ENCODE measurements around the gene TRIM24.
"Not testable (repeated sequence)": the region's sequence is repeated elsewhere in the genome, so short reads cannot be mapped to it uniquely, and the experiment has no call there.

Gene TRIM24

DNA sequence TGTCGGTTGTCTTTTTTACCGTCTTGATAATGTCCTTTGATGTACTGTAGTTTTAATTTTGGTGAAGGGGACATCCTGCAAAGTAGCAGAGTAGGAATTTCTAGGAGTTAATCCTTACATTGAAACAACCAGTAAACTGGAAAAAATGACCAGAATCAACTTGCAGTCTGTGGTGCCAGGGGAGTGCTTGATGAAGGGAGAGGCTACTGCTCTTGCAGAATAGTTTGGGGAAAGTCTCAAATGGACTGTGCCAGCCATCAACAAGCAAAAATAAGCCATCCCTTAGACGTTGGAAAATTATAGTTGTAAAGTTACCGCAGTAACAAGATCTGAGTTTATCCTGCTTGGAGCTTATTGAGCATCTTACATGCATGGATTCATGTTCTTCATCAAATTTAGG lies 32.4 kb downstream of the TRIM24 start:
- no peak overlapping the region for H3K4me3 Mint-ChIP-seq
- peak overlapping the region in 1 of 2 donors; percentile 17 for H3K27ac Mint-ChIP-seq
- no peaks in the 10 kb centered on the region for H3K9me3 Mint-ChIP-seq
- H3K4me1 Mint-ChIP-seq (ENCODE audit: low read depth in 2 of 2), result peaks cover 37 to 81% of the 10 kb centered on the region in 2 donors
- H3K36me3 Mint-ChIP-seq (ENCODE audit: insufficient read depth), result no peaks in the 10 kb centered on the region
- H3K27me3 Mint-ChIP-seq, result no peaks in the 10 kb centered on the region
- DNase-seq (no peak), ATAC-seq (replicated peaks) (no peak)

DNA sequence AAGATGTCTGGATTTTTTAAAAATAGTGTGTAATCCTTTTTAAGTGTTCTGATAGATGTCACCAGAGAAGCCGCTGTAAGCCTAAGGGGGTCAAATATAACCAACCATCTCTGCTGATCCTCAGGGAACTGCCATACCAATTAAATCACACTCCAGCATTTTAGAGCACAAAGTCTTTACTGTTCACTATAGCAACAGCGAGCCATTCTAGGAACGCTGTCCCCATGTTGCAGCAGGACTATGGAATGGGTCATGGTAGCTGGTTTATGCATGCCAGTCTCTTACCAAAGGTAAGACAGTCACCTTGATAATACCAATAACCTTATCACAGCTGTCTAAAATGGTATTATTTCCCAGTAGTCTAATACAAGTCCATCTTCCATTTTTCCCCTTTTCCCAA lies 33.5 kb downstream of the TRIM24 start:
- H3K4me3 Mint-ChIP-seq, result no peak overlapping the region
- no peaks in the 10 kb centered on the region for H3K27me3 Mint-ChIP-seq
- DNase-seq, result no peak
- H3K9me3 Mint-ChIP-seq, result no peaks in the 10 kb centered on the region
- no peaks in the 10 kb centered on the region for H3K36me3 Mint-ChIP-seq (ENCODE audit: insufficient read depth)
- ATAC-seq (replicated peaks), result no peak
- no peak overlapping the region for H3K27ac Mint-ChIP-seq
- peaks cover 28 to 71% of the 10 kb centered on the region in 2 donors for H3K4me1 Mint-ChIP-seq (ENCODE audit: low read depth in 2 of 2)

DNA sequence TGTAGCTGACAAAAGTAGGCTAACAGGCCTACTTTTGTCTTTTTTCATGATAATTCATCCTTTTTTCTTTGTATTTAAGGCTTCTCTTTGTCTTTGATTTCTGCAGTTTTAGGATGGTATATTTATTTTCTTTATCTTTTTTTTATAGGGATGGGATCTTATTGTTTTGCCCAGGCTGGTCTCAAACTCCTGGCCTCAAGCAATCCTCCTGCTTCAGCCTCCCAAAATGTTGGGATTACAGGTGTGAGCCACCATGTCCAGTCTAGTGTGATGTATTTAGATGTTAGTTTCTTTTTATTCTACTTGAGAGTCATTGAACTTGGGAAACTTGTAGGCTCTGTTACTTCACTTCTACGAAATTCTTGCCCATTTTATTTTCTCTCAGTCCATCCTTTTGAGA lies 35.4 kb downstream of the TRIM24 start:
- no peaks in the 10 kb centered on the region for H3K27me3 Mint-ChIP-seq
- no peak overlapping the region for H3K4me3 Mint-ChIP-seq
- no peak for DNase-seq
- H3K9me3 Mint-ChIP-seq, result no peaks in the 10 kb centered on the region
- ATAC-seq (replicated peaks), result no peak
- peaks cover 27 to 71% of the 10 kb centered on the region in 2 donors for H3K4me1 Mint-ChIP-seq (ENCODE audit: low read depth in 2 of 2)
- no peaks in the 10 kb centered on the region for H3K36me3 Mint-ChIP-seq (ENCODE audit: insufficient read depth)
- H3K27ac Mint-ChIP-seq, result no peak overlapping the region

DNA sequence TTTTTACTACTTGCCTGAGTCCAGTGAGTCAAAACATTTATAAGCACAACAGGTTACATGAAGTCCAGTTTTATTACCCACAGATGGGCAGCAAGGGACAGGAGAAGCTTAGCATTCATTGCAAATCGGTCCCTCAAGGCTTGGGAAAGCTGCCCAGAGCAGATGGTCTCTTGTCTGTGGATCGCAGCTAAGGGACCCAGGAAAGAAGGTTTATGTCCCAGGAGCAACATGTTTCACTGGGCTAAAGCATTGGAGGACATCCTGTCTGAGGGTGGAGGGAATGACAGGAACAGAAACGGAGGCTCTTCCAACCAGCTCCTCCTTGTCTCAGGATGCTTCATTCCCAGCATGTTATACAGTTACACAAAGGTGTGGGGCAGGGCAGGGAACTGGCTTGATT lies 39.3 kb downstream of the TRIM24 start:
- Mint-ChIP-seq H3K4me1 (ENCODE audit: low read depth in 2 of 2) (peaks cover 14 to 59% of the 10 kb centered on the region in 2 donors), H3K9me3 (no peaks in the 10 kb centered on the region)

DNA sequence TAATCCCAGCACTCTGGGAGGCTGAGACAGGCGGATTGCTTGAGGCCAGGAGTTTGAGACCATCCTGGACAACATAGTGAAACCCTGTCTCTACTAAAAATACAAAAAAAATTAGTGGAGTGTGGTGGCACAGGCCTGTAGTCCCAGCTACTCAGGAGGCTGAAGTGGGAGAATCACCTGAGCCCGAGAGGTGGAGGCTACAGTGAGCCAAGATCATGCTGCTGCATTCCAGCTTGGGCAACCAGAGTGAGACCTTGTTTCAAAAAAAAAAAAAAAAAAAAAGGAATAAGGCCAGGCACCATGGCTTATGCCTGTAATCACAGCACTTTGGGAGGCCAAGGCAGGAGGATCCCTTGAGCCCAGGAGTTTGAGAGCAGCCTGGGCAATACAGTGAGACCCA lies 40.2 kb downstream of the TRIM24 start:
- not testable (repeated sequence) for H3K4me3 Mint-ChIP-seq; H3K27ac Mint-ChIP-seq; DNase-seq; H3K27me3 Mint-ChIP-seq; H3K36me3 Mint-ChIP-seq (ENCODE audit: insufficient read depth); ATAC-seq (replicated peaks); H3K9me3 Mint-ChIP-seq
- peaks cover 12 to 54% of the 10 kb centered on the region in 2 donors for H3K4me1 Mint-ChIP-seq (ENCODE audit: low read depth in 2 of 2)

More for the DNA sequence above, 39.3 kb downstream of the TRIM24 start:
- ATAC-seq (replicated peaks) (no peak), DNase-seq (no peak)
- Mint-ChIP-seq H3K27ac (no peak overlapping the region), H3K27me3 (no peaks in the 10 kb centered on the region), H3K4me3 (peak overlapping the region in 1 of 2 donors; percentile 11), H3K36me3 (ENCODE audit: insufficient read depth) (no peaks in the 10 kb centered on the region)

DNA sequence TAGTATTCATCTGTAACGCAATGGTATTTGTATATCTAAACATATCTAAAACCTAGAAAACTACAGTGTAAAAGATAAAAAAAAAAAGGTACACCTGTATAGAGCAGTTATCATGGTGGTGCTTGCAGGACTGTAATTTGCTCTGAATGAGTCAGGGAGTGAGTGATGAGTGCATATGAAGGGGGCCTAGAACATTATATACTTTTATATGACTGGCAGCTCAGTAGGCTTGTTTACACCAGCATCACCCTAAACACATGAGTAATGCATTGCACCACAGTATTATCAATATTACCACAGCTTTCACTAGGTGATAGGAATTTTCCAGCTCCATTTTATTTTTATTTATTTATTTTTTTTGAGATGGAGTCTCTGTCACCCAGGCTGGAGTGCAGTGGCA lies 40.8 kb downstream of the TRIM24 start:
- peaks cover 15 to 53% of the 10 kb centered on the region in 2 donors for H3K4me1 Mint-ChIP-seq (ENCODE audit: low read depth in 2 of 2)
- H3K4me3 Mint-ChIP-seq, result no peak overlapping the region
- ATAC-seq (replicated peaks), result no peak
- no peak overlapping the region for H3K27ac Mint-ChIP-seq
- H3K36me3 Mint-ChIP-seq (ENCODE audit: insufficient read depth), result peaks cover 6% of the 10 kb centered on the region
- H3K9me3 Mint-ChIP-seq, result no peaks in the 10 kb centered on the region
- H3K27me3 Mint-ChIP-seq, result no peaks in the 10 kb centered on the region
- no peak for DNase-seq

DNA sequence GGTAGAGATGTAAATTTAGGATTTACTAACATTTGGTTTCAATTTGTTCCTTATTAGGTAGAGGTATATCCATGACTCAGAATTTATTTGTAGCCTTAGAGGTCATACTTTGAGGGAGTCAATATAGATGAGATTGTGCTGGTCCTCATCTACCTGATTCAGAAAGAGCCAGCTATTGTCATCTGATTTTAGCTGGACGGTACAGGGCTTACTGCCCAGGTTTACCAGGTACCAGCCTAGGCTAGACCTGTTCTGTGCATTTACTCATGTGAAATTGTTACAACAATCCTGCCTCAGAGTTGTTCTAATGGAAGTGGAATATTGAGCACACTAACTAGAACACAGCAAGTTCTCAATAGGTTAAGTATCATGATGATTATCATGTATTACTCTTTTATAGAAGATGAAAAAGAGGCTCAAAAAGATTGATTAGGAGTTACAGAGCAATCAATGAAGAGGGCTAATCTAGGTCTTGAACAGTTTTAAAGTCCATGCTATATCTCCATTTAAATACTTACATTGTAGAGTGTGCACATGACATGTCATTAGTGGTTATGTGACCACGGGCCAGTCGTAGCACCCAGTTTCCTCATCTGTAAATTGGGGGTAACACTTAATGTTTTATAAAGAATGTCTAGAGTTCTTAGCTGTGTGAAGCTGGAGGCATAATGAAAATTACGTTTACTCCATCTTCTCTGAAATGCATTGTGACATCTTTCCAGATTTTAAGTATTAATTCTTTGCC lies 42.1 kb downstream of the TRIM24 start:
- Mint-ChIP-seq H3K27me3 (no peaks in the 10 kb centered on the region), H3K36me3 (ENCODE audit: insufficient read depth) (peaks cover 6% of the 10 kb centered on the region), H3K4me1 (ENCODE audit: low read depth in 2 of 2) (peaks cover 20 to 49% of the 10 kb centered on the region in 2 donors), H3K4me3 (no peak overlapping the region), H3K27ac (peak overlapping the region in 1 of 2 donors; percentile 52), H3K9me3 (no peaks in the 10 kb centered on the region)
- ATAC-seq (replicated peaks) (no peak), DNase-seq (no peak)

DNA sequence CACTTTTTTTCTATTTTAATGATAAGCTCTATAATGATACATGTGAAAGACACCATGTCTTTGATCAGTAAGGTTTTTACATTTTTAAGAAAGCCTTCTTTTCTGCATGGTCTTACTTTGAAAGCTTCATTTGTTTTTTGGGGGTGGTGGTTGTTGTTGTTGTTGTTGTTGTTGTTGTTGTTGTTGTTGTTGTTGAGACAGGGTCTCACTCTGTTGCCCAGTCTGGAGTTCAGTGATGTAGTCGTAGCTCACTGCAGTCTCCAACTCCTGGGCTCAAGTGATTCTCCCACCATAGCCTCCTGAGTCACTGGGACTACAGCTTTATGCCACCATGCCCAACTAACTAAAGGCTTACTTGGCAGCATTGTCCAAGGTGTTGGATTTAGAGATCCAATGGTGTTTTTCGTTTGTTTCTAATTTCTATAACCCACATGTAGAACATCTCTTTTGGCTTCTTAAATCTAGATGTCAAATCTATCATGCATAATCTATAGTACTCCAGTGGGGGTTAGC lies 45.4 kb downstream of the TRIM24 start:
- H3K4me1 Mint-ChIP-seq (ENCODE audit: low read depth in 2 of 2), result peaks cover 10 to 42% of the 10 kb centered on the region in 2 donors
- DNase-seq (no peak), ATAC-seq (replicated peaks) (no peak)
- peaks cover 9% of the 10 kb centered on the region for H3K36me3 Mint-ChIP-seq (ENCODE audit: insufficient read depth)
- H3K4me3 Mint-ChIP-seq, result no peak overlapping the region
- no peaks in the 10 kb centered on the region for H3K27me3 Mint-ChIP-seq
- peak overlapping the region in 1 of 2 donors; percentile 54 for H3K27ac Mint-ChIP-seq
- H3K9me3 Mint-ChIP-seq, result no peaks in the 10 kb centered on the region

DNA sequence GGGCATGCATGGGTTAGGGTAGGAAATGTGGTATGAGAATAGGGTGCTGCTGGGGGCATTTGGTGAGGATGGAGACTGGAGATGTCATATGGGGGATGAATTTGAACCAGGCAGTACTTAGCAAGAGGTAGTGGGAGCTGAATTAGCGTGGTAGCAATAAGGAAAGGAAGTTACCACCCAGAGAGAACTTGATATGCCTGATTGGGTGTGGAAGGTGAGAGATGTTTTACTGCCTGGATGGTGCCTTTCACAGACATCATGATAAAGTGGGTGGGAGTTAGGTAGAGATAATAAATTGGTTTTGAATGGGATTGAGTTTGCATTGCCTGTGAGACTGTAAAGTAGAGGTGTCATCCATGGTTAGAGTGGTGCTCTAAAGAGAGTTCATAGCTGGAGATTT lies 46.7 kb downstream of the TRIM24 start:
- Mint-ChIP-seq H3K9me3 (no peaks in the 10 kb centered on the region), H3K27ac (peak overlapping the region in 1 of 2 donors; percentile 1), H3K4me3 (no peak overlapping the region), H3K4me1 (ENCODE audit: low read depth in 2 of 2) (peaks cover 13 to 37% of the 10 kb centered on the region in 2 donors), H3K36me3 (ENCODE audit: insufficient read depth) (peaks cover 15% of the 10 kb centered on the region), H3K27me3 (no peaks in the 10 kb centered on the region)
- DNase-seq (no peak), ATAC-seq (replicated peaks) (no peak)

DNA sequence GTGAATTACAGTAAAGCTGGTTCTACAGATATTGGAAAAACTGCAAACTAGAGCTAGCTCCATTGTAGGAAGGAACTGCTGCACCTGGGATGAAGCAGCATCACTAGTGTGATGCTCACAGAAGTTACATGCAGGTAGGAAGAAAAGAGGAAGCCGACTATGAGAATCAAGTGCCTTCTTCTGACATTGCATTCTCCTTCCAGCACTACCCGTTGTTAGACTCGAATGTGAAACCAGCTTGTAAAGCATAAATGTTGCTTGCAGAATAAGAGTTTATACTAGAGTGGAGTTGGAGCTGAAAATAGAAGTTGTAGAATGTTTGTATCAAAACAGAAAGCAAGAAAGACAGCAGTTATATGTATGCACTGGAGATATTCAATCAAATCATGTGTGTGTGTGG lies 49.9 kb downstream of the TRIM24 start:
- H3K9me3 Mint-ChIP-seq, result no peaks in the 10 kb centered on the region
- DNase-seq, result no peak
- H3K4me3 Mint-ChIP-seq, result no peak overlapping the region
- no peak overlapping the region for H3K27ac Mint-ChIP-seq
- H3K36me3 Mint-ChIP-seq (ENCODE audit: insufficient read depth), result peaks cover 21% of the 10 kb centered on the region
- no peaks in the 10 kb centered on the region for H3K27me3 Mint-ChIP-seq
- no peak for ATAC-seq (replicated peaks)
- H3K4me1 Mint-ChIP-seq (ENCODE audit: low read depth in 2 of 2), result peaks cover 13 to 25% of the 10 kb centered on the region in 2 donors

DNA sequence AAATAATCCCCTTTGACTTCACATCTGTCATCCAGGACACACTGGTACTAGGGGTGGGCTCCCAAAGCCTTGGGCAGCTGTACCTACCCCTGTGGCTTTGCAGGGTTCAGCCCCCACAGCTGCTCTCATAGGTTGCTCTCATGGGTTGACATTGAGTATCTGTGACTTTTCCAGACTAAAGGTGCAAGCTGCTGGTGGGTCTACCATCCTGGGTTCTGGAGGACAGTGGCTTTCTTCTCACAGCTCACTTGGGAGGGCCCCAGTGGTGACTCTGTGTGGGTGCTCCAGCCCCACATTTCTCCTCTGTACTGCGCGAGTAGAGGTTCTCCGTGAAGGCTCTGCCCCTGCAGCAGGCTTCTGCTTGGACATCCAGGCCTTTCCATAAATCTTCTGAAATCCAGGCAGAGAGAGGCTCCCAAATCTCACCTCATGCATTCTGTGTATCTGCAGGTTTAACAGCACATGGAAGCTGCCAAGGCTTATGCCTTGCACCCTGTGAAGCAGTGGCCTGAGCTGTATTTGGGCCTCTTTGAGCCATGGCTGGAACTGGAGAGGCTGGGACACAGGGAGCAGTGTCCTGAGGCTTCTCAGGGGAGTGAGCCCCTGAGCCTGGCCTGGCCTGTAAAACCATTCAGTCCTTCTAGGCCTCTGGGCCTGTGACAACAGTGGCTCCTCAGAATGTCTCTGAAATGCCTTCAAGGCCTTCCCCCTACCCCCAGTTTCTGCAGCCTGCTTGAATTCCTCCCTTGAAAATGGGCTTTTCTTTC lies 52.2 kb downstream of the TRIM24 start:
- H3K9me3 Mint-ChIP-seq, result no peaks in the 10 kb centered on the region
- peaks cover 4 to 8% of the 10 kb centered on the region in 2 donors for H3K4me1 Mint-ChIP-seq (ENCODE audit: low read depth in 2 of 2)
- no peak for ATAC-seq (replicated peaks)
- H3K4me3 Mint-ChIP-seq, result no peak overlapping the region
- H3K27ac Mint-ChIP-seq, result no peak overlapping the region
- H3K36me3 Mint-ChIP-seq (ENCODE audit: insufficient read depth), result peaks cover 17% of the 10 kb centered on the region
- no peak for DNase-seq
- H3K27me3 Mint-ChIP-seq, result no peaks in the 10 kb centered on the region

DNA sequence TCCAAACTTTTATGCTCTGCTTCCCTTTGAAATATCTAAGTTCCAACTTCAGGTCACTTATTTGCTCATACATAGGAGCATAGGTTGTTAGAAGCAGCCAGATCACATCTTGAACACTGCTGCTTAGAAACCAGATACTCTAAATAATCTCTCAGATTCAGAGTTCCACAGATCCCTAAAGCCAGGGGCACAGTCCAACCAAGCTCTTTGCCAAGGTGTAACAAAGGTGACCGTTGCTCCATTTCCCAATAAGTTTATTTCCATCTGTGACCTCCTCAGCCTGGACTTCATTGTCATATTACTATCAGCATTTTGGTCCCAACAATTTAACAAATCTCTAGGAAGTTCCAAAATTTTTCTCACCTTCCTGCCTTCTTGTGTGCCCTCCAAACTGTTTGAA lies 52.8 kb downstream of the TRIM24 start:
- peaks cover 22% of the 10 kb centered on the region for H3K36me3 Mint-ChIP-seq (ENCODE audit: insufficient read depth)
- H3K4me1 Mint-ChIP-seq (ENCODE audit: low read depth in 2 of 2), result peaks cover 4 to 8% of the 10 kb centered on the region in 2 donors
- no peak for ATAC-seq (replicated peaks)
- H3K9me3 Mint-ChIP-seq, result no peaks in the 10 kb centered on the region
- H3K4me3 Mint-ChIP-seq, result no peak overlapping the region
- no peak overlapping the region for H3K27ac Mint-ChIP-seq
- no peak for DNase-seq
- H3K27me3 Mint-ChIP-seq, result no peaks in the 10 kb centered on the region

DNA sequence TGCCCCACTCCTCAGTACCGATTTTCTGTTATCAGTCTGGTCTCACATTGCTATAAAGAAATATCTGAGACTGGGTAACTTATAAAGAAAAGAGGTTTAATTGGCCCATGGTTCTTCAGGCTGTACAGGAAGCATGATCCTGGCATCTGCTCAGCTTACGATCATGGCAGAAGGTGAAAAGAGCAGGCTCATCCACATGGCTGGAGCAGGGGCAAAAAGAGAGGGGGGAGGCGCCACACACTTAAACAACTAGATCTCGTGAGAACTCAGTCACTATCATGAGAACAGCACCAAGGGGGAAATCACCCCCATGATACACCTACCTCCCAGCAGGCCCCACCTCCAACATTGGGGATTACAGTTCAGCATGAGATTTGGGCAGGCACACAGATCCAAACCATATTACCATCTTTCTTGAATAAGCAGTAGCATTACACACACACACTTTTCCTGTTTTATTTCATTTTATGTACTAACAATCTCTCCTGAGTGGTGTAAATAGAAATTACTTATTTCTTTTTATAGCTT lies 53.3 kb downstream of the TRIM24 start:
- H3K27ac Mint-ChIP-seq, result no peak overlapping the region
- H3K4me3 Mint-ChIP-seq, result no peak overlapping the region
- no peaks in the 10 kb centered on the region for H3K9me3 Mint-ChIP-seq
- no peaks in the 10 kb centered on the region for H3K27me3 Mint-ChIP-seq
- H3K4me1 Mint-ChIP-seq (ENCODE audit: low read depth in 2 of 2), result peaks cover 3 to 4% of the 10 kb centered on the region in 2 donors
- no peak for ATAC-seq (replicated peaks)
- peaks cover 24% of the 10 kb centered on the region for H3K36me3 Mint-ChIP-seq (ENCODE audit: insufficient read depth)
- DNase-seq, result no peak
